Liver (tissue), 9 donors: Measurements from ENCODE around the gene ADGRV1. TPM values are rescaled to one million over a fixed set of nuclear protein-coding genes. Genes with fewer than 3 reads are reported as not detected.
A peak's percentile ranks its signal among the peaks of the same experiment; 100 is the strongest.
"Not testable (repeated sequence)": the region's sequence is repeated elsewhere in the genome, so short reads cannot be mapped to it uniquely, and the experiment has no call there.

Experiments
- DNase-seq: peaks from one replicate; pipeline ENCODE4 v3.0.0-alpha.2; 2017; ENCODE audit warnings: low spot score
- H3K27ac ChIP-seq, 2 donors: one replicate each; pipeline ENCODE4 v1.7.0; 2013; ENCODE audit warnings: inconsistent platforms in 2 of 2, low read length in 2 of 2, control low read depth in 1 of 2, low read depth in 1 of 2, mild to moderate bottlenecking in 1 of 2
- H3K27me3 ChIP-seq, 4 donors: one replicate each; pipeline versions ENCODE4 v1.6.1 to v1.7.0; 2013; ENCODE audit warnings: low read length in 3 of 4, inconsistent platforms in 1 of 4, mild to moderate bottlenecking in 1 of 4, moderate library complexity in 1 of 4; ENCODE audit not compliant: control insufficient read depth in 4 of 4, insufficient read depth in 4 of 4
- H3K36me3 ChIP-seq, 4 donors: one replicate each; pipeline versions ENCODE4 v1.6.1 to v1.7.0; 2013; ENCODE audit warnings: low read length in 3 of 4, mild to moderate bottlenecking in 3 of 4, low read depth in 1 of 4, moderate library complexity in 1 of 4; ENCODE audit not compliant: control insufficient read depth in 4 of 4, insufficient read depth in 3 of 4
- H3K4me1 ChIP-seq, 4 donors: one replicate each; pipeline versions ENCODE4 v1.6.1 to v1.7.0; 2013; ENCODE audit warnings: low read length in 3 of 4, mild to moderate bottlenecking in 3 of 4, moderate library complexity in 1 of 4; ENCODE audit not compliant: control insufficient read depth in 4 of 4, insufficient read depth in 4 of 4
- H3K4me3 ChIP-seq, 3 donors: one replicate each; pipeline versions ENCODE4 v1.6.1 to v1.7.0; 2013; ENCODE audit warnings: low read length in 3 of 3, control low read depth in 1 of 3, low read depth in 1 of 3, mild to moderate bottlenecking in 1 of 3
- H3K9ac ChIP-seq, 2 donors: one replicate each; pipeline ENCODE4 v1.7.0; 2013; ENCODE audit warnings: low read length in 2 of 2, mild to moderate bottlenecking in 2 of 2, moderate library complexity in 2 of 2, control low read depth in 1 of 2, low read depth in 1 of 2
- H3K9me3 ChIP-seq, 4 donors: one replicate each; pipeline versions ENCODE4 v1.6.1 to v1.7.0; 2013; ENCODE audit warnings: low read length in 3 of 4; ENCODE audit not compliant: control insufficient read depth in 4 of 4
- FOXA2 ChIP-seq: IDR thresholded peaks from 2 replicates; pipeline ENCODE4 v1.6.1; 2016; ENCODE audit warnings: antibody characterized with exemption
- HNF4A ChIP-seq, 2 donors: conservative IDR thresholded peaks; 2 replicates each; pipeline ENCODE4 v1.6.1; 2016; ENCODE audit warnings: antibody characterized with exemption in 2 of 2, mild to moderate bottlenecking in 2 of 2
- MAX ChIP-seq: IDR thresholded peaks from 2 replicates; pipeline ENCODE4 v1.6.1; 2016; ENCODE audit warnings: antibody characterized with exemption
- RAD21 ChIP-seq, 2 donors: IDR thresholded peaks; 2 replicates each; pipeline ENCODE4 v1.6.1; 2016; ENCODE audit warnings: antibody characterized with exemption in 2 of 2, mild to moderate bottlenecking in 2 of 2
- RXRA ChIP-seq, 2 donors: IDR thresholded peaks; 2 replicates each; pipeline ENCODE4 v1.6.1; 2017 to 2018; ENCODE audit warnings: antibody characterized with exemption in 2 of 2, mild to moderate bottlenecking in 1 of 2
- YY1 ChIP-seq: IDR thresholded peaks from 2 replicates; pipeline ENCODE4 v1.6.1; 2016; ENCODE audit warnings: antibody characterized with exemption, mild to moderate bottlenecking
- WGBS: extraction: QIAGEN DNeasy Blood & Tissue Kit; methylation state at CpG from one replicate; pipeline ENCODE4 v1.1.7; 2013; 5-methylcytosine and 5-hydroxymethylcytosine counted together
- polyA plus RNA-seq, 2 donors: library from polyadenylated mRNA; stranded (reverse) in 1 of 2; unstranded in 1 of 2; fragments of 200-250 nt in 1 of 2; fragments of >200 nt in 1 of 2; fragmentation: Nextera tagmentation in 1 of 2; extraction: Ambion mirVana in 1 of 2; gene quantifications; one replicate each; pipeline versions ENCODE4 v1.2.1 to v1.2.3, GENCODE V29; 2013 to 2015
- total RNA-seq, 2 donors: library from RNA; depleted of rRNA; stranded (reverse); fragments of >200 nt; gene quantifications; one replicate each; pipeline ENCODE4 v1.2.3, GENCODE V29; 2014
- donor health status: healthy.
- donor health status: healthy.
- donor health status: healthy.
- donor health status: healthy.
- donor health status: healthy.

ADGRV1 gene
- total and polyA plus RNA-seq, 4 donors: 5.1 to 15.5 (median 9.6) TPM

- no peaks in the 10 kb centered on the region for H3K36me3 ChIP-seq
- H3K27ac ChIP-seq: peak overlapping the region; percentile 86 to 98
- WGBS: 81% methylated on average over 6 of the region's 6 CpGs
- DNase-seq: no peak
- no peak overlapping the region for H3K4me3 ChIP-seq
- peaks cover 3 to 37% (median 19%) of the 10 kb centered on the region in 4 donors for H3K4me1 ChIP-seq
- TF ChIP-seq RXRA (IDR thresholded peaks at IDR 0.05) (peak in 1 of 2 donors; percentile 25), MAX (no peak)
- no peaks in the 10 kb centered on the region for H3K27me3 ChIP-seq
- H3K9ac ChIP-seq: peak overlapping the region in 1 of 2 donors; percentile 85
- no peaks in the 10 kb centered on the region for H3K9me3 ChIP-seq
Observed at GRCh38 chr5:90917928-90918668, 359.5 kb downstream of the ADGRV1 start.

DNA sequence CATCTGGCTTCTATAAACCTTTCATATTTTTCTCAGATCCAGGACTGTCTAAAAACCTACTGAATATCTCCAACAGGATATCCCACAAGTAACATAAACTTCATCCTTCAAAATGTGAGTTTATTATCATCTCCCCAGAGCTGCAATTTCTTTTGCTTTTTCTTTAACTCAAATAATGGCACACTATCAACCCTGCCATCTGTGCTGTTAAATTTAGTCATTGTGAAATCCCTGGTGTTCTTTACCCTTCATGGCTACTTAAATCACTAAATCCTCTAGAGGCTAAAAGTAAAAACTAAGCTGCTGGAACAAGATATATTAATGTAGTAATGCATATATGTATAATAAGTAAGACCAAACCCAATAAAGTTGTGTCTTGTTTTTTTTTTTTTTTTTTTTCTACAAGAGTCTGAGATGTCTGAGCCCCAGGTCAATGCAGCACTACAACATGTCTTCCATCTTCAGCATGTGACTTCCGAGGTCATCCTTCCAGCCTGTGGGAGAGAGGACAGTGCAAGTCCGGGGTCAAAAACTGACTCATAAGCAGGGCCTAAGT is 362.9 kb downstream of the ADGRV1 start:
- no peak for DNase-seq
- no peaks in the 10 kb centered on the region for H3K9me3 ChIP-seq
- TF ChIP-seq RAD21 (IDR thresholded peaks at IDR 0.05): peak in 1 of 2 donors; percentile 27
- TF ChIP-seq FOXA2: no peak
- TF ChIP-seq RXRA (IDR thresholded peaks at IDR 0.05): no peak
- TF ChIP-seq YY1: peak; percentile 65
- TF ChIP-seq HNF4A (conservative IDR thresholded peaks at IDR 0.05): peak; percentile 17 to 35
- H3K4me1 ChIP-seq: peaks cover 1 to 24% (median 11%) of the 10 kb centered on the region in 4 donors
- WGBS: 98% methylated on average over 2 of the region's 2 CpGs
- H3K27me3 ChIP-seq: no peaks in the 10 kb centered on the region
- H3K9ac ChIP-seq: no peak overlapping the region
- no peak overlapping the region for H3K4me3 ChIP-seq
- no peaks in the 10 kb centered on the region for H3K36me3 ChIP-seq
- H3K27ac ChIP-seq: no peak overlapping the region

DNA sequence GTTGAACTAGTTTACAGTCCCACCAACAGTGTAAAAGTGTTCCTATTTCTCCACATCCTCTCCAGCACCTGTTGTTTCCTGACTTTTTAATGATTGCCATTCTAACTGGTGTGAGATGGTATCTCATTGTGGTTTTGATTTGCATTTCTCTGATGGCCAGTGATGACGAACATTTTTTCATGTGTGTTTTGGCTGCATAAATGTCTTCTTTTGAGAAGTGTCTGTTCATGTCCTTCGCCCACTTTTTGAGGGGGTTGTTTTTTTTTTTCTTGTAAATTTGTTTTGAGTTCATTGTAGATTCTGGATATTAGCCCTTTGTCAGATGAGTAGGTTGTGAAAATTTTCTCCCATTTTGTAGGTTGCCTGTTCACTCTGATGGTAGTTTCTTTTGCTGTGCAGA is 365.6 kb downstream of the ADGRV1 start:
- H3K36me3 ChIP-seq, DNase-seq, H3K9me3 ChIP-seq, H3K9ac ChIP-seq, H3K27me3 ChIP-seq, H3K4me1 ChIP-seq, H3K27ac ChIP-seq, H3K4me3 ChIP-seq: not testable (repeated sequence)
- whole genome bisulfite sequencing: 94% methylated on average over 2 of the region's 2 CpGs

- peak overlapping the region in 1 of 2 donors; percentile 86 for H3K27ac ChIP-seq
- DNase-seq, H3K9ac ChIP-seq, H3K4me3 ChIP-seq, H3K36me3 ChIP-seq, H3K27me3 ChIP-seq, H3K9me3 ChIP-seq: not testable (repeated sequence)
- 97% methylated on average over 24 of the region's 29 CpGs for WGBS
- peaks cover 0 to 19% (median 10%) of the 10 kb centered on the region in 4 donors for H3K4me1 ChIP-seq
Observed at GRCh38 chr5:90929013-90929839, 370.6 kb downstream of the ADGRV1 start.
